Uterus (tissue), 2 donors: ENCODE data around the gene SLC44A4.
"Not testable (repeated sequence)": the region's sequence is repeated elsewhere in the genome, so short reads cannot be mapped to it uniquely, and the experiment has no call there.

ENCODE experiments used
- CTCF ChIP-seq, 4 experiments: fragments of 200-600 bp in 2 of 4; fragments of 450-650 bp in 2 of 4; sonication (generic) in 2 of 4; IDR thresholded peaks; one replicate each; pipeline ENCODE4 v1.5.1; 2016 to 2019; ENCODE audit warnings: antibody characterized with exemption in 4 of 4, mild to moderate bottlenecking in 2 of 4, moderate library complexity in 1 of 4
- POLR2A ChIP-seq, 2 donors: fragments of 450-650 bp; IDR thresholded peaks; one replicate each; pipeline ENCODE4 v1.6.1; 2016; ENCODE audit warnings: antibody characterized with exemption in 2 of 2, mild to moderate bottlenecking in 1 of 2, moderate library complexity in 1 of 2

- not testable (repeated sequence) for TF ChIP-seq POLR2A, CTCF (IDR thresholded peaks at IDR 0.05)
Measured at GRCh38 chr6:31868658-31868971, 10.2 kb downstream of the SLC44A4 start.
